Panc1 (cell line): ENCODE measurements around the gene ITPRIPL2. TPM values are rescaled to one million over a fixed set of nuclear protein-coding genes. Genes with fewer than 3 reads are reported as not detected.

Source experiments
- ATAC-seq: fragments of 200-7000 bp; cut with Tn5 transposase; 2 replicates; pipeline ENCODE4 v1.9.1; 2020; ENCODE audit warnings: mild to moderate bottlenecking, moderate library complexity
- BruUV-seq: library from RNA; stranded (reverse); fragments of 400-500 nt; replicated peaks from 2 replicates; lab custom pipeline; 2021; lab: Mats Ljungman, UMichigan
- CTCF ChIA-PET: fragments of 300-600 bp; sonication (Branson Sonifier 250); formaldehyde crosslinking; loops from one replicate; lab custom pipeline; 2022; ENCODE audit warnings: antibody characterized with exemption; lab: Charles Lee
- POLR2A ChIA-PET: fragments of 300-600 bp; sonication (Branson Sonifier 250); formaldehyde crosslinking; loops from one replicate; lab custom pipeline; 2022; ENCODE audit warnings: antibody characterized with exemption; lab: Charles Lee
- DNase-seq: peaks from one replicate; pipeline ENCODE4 v3.0.0-alpha.2; 2010; ENCODE audit warnings: low read depth, low spot score
- H3K27ac ChIP-seq: 2 replicates; pipeline ENCODE4 v1.5.1; 2011; ENCODE audit warnings: mild to moderate bottlenecking, low read length, inconsistent platforms
- H3K27me3 ChIP-seq: fragments of 200-500 bp; sonication (Bioruptor generic); 2 replicates; pipeline ENCODE4 v1.6.0; 2014; ENCODE audit warnings: low read length, inconsistent platforms; ENCODE audit not compliant: control insufficient read depth, insufficient read depth
- H3K36me3 ChIP-seq: fragments of 200-500 bp; sonication (Bioruptor generic); 2 replicates; pipeline ENCODE4 v1.5.1; 2014; ENCODE audit warnings: inconsistent platforms, mild to moderate bottlenecking, low read length, moderate library complexity; ENCODE audit not compliant: control insufficient read depth, insufficient read depth
- H3K4me1 ChIP-seq: 2 replicates; pipeline ENCODE4 v1.5.1; 2011; ENCODE audit warnings: inconsistent platforms, mild to moderate bottlenecking, low read length, moderate library complexity; ENCODE audit not compliant: control insufficient read depth, insufficient read depth
- H3K4me3 ChIP-seq, 2 experiments: 2 replicates each; pipeline ENCODE4 v1.5.1; 2011 to 2012; ENCODE audit warnings: low read depth in 2 of 2, low read length in 2 of 2, mild to moderate bottlenecking in 2 of 2, inconsistent platforms in 1 of 2, moderate library complexity in 1 of 2
- H3K9me3 ChIP-seq: fragments of 200-500 bp; sonication (Bioruptor generic); 2 replicates; pipeline ENCODE4 v1.5.1; 2014; ENCODE audit warnings: low read depth, mild to moderate bottlenecking, inconsistent platforms, low read length, moderate library complexity; ENCODE audit not compliant: control insufficient read depth, insufficient read depth
- POLR2AphosphoS5 ChIP-seq: IDR thresholded peaks from 2 replicates; pipeline ENCODE4 v1.6.1; 2012; ENCODE audit warnings: mild to moderate bottlenecking, low read depth, low read length, moderate library complexity
- SIN3A ChIP-seq: IDR thresholded peaks from 2 replicates; pipeline ENCODE4 v1.6.1; 2012; ENCODE audit warnings: low read depth, mild to moderate bottlenecking, low read length, moderate library complexity, borderline replicate concordance; ENCODE audit not compliant: insufficient read depth
- TCF7L2 ChIP-seq: IDR thresholded peaks from 2 replicates; pipeline ENCODE4 v1.6.1; 2011; ENCODE audit warnings: mild to moderate bottlenecking, low read depth, low read length, inconsistent platforms
- in situ Hi-C: cut with HindIII; loops from 2 replicates; pipeline ENCODE4 v1.10.0; 2016; ENCODE audit warnings: low sequenced_read_pairs, low pct_unique_long_range_greater_than_20kb
- intact Hi-C: fragments of 100-400 bp; cut with micrococcal nuclease; formaldehyde crosslinking; loops from one replicate; pipeline ENCODE4 v1.10.0; 2022; ENCODE audit not compliant: unreplicated experiment
- total RNA-seq: library from RNA; stranded (reverse); gene quantifications from one replicate; pipeline ENCODE4 v1.2.1, GENCODE V29; 2021; ENCODE audit not compliant: unreplicated experiment
- TF ChIP-seq, protein P1 (sequence below), 2 experiments: IDR thresholded peaks; 2 replicates each; pipeline ENCODE4 v1.6.1; 2011 to 2012; ENCODE audit warnings: low read depth in 2 of 2, control low read depth in 1 of 2, low read length in 1 of 2, mild to moderate bottlenecking in 1 of 2, moderate library complexity in 1 of 2; ENCODE audit not compliant: insufficient read depth in 1 of 2
- TF ChIP-seq, protein P2 (sequence below): fragments of 450-650 bp; IDR thresholded peaks from 2 replicates; pipeline ENCODE4 v1.5.1; 2017; ENCODE audit warnings: mild to moderate bottlenecking

The ITPRIPL2 gene
- total RNA-seq, 1 experiment from 2014 or later, result 83.2 TPM

- intact Hi-C loops, result no loop called here
- POLR2A ChIA-PET, result interaction anchor here (0.5 to 0.8 kb wide), 6 partner anchors 10 to 323 kb away, joined by 3 to 13 read pairs (median 4); no protein-coding TSS in a partner anchor
- peak; percentile 99 for DNase-seq
- H3K27ac ChIP-seq, result peak within 1 kb of the TSS; percentile 95
- peak; percentile 97 for ATAC-seq
- H3K36me3 ChIP-seq, result no peaks in the 10 kb centered on the region
- CTCF ChIA-PET, result interaction anchor here (0.7 to 1.2 kb wide), 3 partner anchors 72 to 488 kb away, joined by 3 to 6 read pairs (median 5); partner anchors contain the start of gene VPS35L
- H3K9me3 ChIP-seq, result no peaks in the 10 kb centered on the region
- peaks cover 3% of the 10 kb centered on the region; the same call in 1 of the 2 replicates for H3K4me1 ChIP-seq
- no peaks in the 10 kb centered on the region for H3K27me3 ChIP-seq
- peak within 1 kb of the TSS; percentile 79 to 93 for H3K4me3 ChIP-seq
- TF ChIP-seq POLR2AphosphoS5, result peak; percentile 73
- TF ChIP-seq, protein P1, sequence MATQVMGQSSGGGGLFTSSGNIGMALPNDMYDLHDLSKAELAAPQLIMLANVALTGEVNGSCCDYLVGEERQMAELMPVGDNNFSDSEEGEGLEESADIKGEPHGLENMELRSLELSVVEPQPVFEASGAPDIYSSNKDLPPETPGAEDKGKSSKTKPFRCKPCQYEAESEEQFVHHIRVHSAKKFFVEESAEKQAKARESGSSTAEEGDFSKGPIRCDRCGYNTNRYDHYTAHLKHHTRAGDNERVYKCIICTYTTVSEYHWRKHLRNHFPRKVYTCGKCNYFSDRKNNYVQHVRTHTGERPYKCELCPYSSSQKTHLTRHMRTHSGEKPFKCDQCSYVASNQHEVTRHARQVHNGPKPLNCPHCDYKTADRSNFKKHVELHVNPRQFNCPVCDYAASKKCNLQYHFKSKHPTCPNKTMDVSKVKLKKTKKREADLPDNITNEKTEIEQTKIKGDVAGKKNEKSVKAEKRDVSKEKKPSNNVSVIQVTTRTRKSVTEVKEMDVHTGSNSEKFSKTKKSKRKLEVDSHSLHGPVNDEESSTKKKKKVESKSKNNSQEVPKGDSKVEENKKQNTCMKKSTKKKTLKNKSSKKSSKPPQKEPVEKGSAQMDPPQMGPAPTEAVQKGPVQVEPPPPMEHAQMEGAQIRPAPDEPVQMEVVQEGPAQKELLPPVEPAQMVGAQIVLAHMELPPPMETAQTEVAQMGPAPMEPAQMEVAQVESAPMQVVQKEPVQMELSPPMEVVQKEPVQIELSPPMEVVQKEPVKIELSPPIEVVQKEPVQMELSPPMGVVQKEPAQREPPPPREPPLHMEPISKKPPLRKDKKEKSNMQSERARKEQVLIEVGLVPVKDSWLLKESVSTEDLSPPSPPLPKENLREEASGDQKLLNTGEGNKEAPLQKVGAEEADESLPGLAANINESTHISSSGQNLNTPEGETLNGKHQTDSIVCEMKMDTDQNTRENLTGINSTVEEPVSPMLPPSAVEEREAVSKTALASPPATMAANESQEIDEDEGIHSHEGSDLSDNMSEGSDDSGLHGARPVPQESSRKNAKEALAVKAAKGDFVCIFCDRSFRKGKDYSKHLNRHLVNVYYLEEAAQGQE (IDR thresholded peaks at IDR 0.05; ENCODE audit: insufficient read depth in 1 of 2, low read depth in 2 of 2, low read length in 1 of 2), result 0 out of 4 replicates have a peak, but pooled peaks of 1 of the 2 experiments have one; percentile 5
- peak; percentile 90 for TF ChIP-seq TCF7L2
- TF ChIP-seq SIN3A, result 0 out of 2 replicates have a peak, but pooled peaks have one; percentile 18
- TF ChIP-seq, protein P2, sequence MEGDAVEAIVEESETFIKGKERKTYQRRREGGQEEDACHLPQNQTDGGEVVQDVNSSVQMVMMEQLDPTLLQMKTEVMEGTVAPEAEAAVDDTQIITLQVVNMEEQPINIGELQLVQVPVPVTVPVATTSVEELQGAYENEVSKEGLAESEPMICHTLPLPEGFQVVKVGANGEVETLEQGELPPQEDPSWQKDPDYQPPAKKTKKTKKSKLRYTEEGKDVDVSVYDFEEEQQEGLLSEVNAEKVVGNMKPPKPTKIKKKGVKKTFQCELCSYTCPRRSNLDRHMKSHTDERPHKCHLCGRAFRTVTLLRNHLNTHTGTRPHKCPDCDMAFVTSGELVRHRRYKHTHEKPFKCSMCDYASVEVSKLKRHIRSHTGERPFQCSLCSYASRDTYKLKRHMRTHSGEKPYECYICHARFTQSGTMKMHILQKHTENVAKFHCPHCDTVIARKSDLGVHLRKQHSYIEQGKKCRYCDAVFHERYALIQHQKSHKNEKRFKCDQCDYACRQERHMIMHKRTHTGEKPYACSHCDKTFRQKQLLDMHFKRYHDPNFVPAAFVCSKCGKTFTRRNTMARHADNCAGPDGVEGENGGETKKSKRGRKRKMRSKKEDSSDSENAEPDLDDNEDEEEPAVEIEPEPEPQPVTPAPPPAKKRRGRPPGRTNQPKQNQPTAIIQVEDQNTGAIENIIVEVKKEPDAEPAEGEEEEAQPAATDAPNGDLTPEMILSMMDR, result no peak
- TSS peak; percentile 87 for BruUV-seq
- in situ Hi-C loops, result no loop called here
Observed at GRCh38 chr16:19067349-19068236, 46.2 kb upstream of the ITPRIPL2 start, which contains the start of gene COQ7. Gene COQ7, plus strand, starts transcription at chr16:19067614. Its CDS starts 51 bp downstream, at chr16:19067665.

DNA sequence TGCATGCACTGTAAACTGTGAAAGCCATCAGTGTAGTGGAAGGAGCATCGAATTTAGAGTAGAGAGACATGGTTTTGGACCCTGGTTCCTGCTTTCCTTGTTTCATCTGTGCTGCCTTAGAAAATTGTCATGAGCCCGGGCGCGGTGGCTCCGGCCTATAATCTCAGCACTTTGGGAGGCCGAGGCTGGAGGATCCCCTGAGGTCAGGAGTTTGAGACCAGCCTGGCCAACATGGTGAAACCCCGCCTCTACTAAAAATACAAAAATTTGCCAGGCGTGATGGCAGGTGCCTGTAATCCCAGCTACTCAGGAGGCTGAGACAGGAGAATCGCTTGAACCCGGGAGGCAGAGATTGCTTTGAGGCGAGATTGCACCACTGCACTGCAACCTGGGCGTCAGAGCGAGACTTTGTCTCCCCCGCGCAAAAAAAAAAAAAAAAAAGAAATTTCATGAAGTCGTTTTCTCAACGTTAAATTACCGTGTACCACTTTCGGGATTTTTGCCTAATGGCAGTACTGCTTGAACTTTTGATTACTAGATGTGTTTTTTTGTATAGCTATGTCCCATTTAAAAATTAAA lies 45.4 kb upstream of the ITPRIPL2 start:
- no peaks in the 10 kb centered on the region for H3K36me3 ChIP-seq
- in situ Hi-C loops (no loop called here), intact Hi-C loops (no loop called here)
- no peak for DNase-seq
- no peaks in the 10 kb centered on the region for H3K9me3 ChIP-seq
- BruUV-seq, result no TSS peak
- POLR2A ChIA-PET, result interaction anchor here (0.7 kb wide), 1 partner anchor 137 kb away, joined by 13 read pairs; no protein-coding TSS in a partner anchor
- TF ChIP-seq, protein P2, result no peak
- TF ChIP-seq SIN3A (no peak), TCF7L2 (no peak; the same call in 1 of the 2 replicates), POLR2AphosphoS5 (no peak)
- TF ChIP-seq, protein P1 (IDR thresholded peaks at IDR 0.05; ENCODE audit: insufficient read depth in 1 of 2, low read depth in 2 of 2, low read length in 1 of 2), result no peak
- no peaks in the 10 kb centered on the region for H3K27me3 ChIP-seq
- H3K4me3 ChIP-seq, result peak overlapping the region; percentile 79 to 93
- peaks cover 3% of the 10 kb centered on the region; the same call in 1 of the 2 replicates for H3K4me1 ChIP-seq
- ATAC-seq, result no peak
- H3K27ac ChIP-seq, result peak overlapping the region; percentile 95
- CTCF ChIA-PET, result interaction anchor here (1.2 kb wide), 1 partner anchor 73 kb away, joined by 6 read pairs; no protein-coding TSS in a partner anchor
